Stimulated activated CD4-positive, alpha-beta T cell treated with anti-CD3 and anti-CD28 coated beads, Interleukin-15, amount 100 ng/mL, for 48 hours (primary cell): ENCODE measurements around the gene TOPAZ1.

ENCODE experiments used
- DNase-seq, 2 donors: peaks; one replicate each; pipeline ENCODE4 v3.0.0-alpha.2; 2020; ENCODE audit warnings: low read depth in 2 of 2

The TOPAZ1 gene

GRCh38 chr3:44241706-44242105, at the start of gene TOPAZ1:
Gene TOPAZ1 (plus strand): TSS chr3:44241886. CDS start chr3:44242054, 168 bp downstream.
- no peak for DNase-seq

- DNase-seq: peak; percentile 46 to 65
Observed at GRCh38 chr3:44198284-44199269, 43.1 kb upstream of the TOPAZ1 start.

- no peak for DNase-seq
Observed at GRCh38 chr3:44206261-44206660, 35.4 kb upstream of the TOPAZ1 start.

GRCh38 chr3:44206862-44207652, 34.6 kb upstream of the TOPAZ1 start:
- no peak for DNase-seq

GRCh38 chr3:44208086-44208485, 33.6 kb upstream of the TOPAZ1 start:
- no peak for DNase-seq

GRCh38 chr3:44208568-44208967, 33.1 kb upstream of the TOPAZ1 start:
- no peak for DNase-seq

- DNase-seq: no peak
Observed at GRCh38 chr3:44210967-44211366, 30.7 kb upstream of the TOPAZ1 start.

- no peak for DNase-seq
Observed at GRCh38 chr3:44222337-44222736, 19.3 kb upstream of the TOPAZ1 start.

- DNase-seq: no peak
Observed at GRCh38 chr3:44223299-44223698, 18.4 kb upstream of the TOPAZ1 start.

GRCh38 chr3:44224131-44224530, 17.6 kb upstream of the TOPAZ1 start:
- no peak for DNase-seq

GRCh38 chr3:44226573-44226972, 15.1 kb upstream of the TOPAZ1 start:
- no peak for DNase-seq

GRCh38 chr3:44227632-44228031, 14.1 kb upstream of the TOPAZ1 start:
- DNase-seq: no peak

GRCh38 chr3:44228900-44229299, 12.8 kb upstream of the TOPAZ1 start:
- DNase-seq: no peak

- no peak for DNase-seq
Observed at GRCh38 chr3:44232407-44232806, 9.3 kb upstream of the TOPAZ1 start.

- DNase-seq: no peak
Observed at GRCh38 chr3:44234648-44235268, 6.9 kb upstream of the TOPAZ1 start.

GRCh38 chr3:44235604-44236484, 5.8 kb upstream of the TOPAZ1 start:
- peak; percentile 13 to 30 for DNase-seq

GRCh38 chr3:44236485-44236908, 5.2 kb upstream of the TOPAZ1 start:
- no peak for DNase-seq

GRCh38 chr3:44237161-44237560, 4.5 kb upstream of the TOPAZ1 start:
- DNase-seq: no peak

- DNase-seq: no peak
Observed at GRCh38 chr3:44237665-44238064, 4.0 kb upstream of the TOPAZ1 start.

GRCh38 chr3:44238889-44239288, 2.8 kb upstream of the TOPAZ1 start:
- DNase-seq: no peak

- DNase-seq: no peak
Observed at GRCh38 chr3:44240061-44240460, 1.6 kb upstream of the TOPAZ1 start.
